NCI-H2171 treated with DMSO at 0.1 percent for 48 hours (cell line): ENCODE data around the gene NLGN2.
A peak's percentile ranks its signal among the peaks of the same experiment; 100 is the strongest.

ENCODE experiments used
- DNase-seq: peaks from one replicate; lab custom pipeline; 2025; lab: John Stamatoyannopoulos, UW

NLGN2 gene

GRCh38 chr17:7414837-7415236 lies 7.2 kb downstream of the NLGN2 start:
- DNase-seq: no peak

DNA sequence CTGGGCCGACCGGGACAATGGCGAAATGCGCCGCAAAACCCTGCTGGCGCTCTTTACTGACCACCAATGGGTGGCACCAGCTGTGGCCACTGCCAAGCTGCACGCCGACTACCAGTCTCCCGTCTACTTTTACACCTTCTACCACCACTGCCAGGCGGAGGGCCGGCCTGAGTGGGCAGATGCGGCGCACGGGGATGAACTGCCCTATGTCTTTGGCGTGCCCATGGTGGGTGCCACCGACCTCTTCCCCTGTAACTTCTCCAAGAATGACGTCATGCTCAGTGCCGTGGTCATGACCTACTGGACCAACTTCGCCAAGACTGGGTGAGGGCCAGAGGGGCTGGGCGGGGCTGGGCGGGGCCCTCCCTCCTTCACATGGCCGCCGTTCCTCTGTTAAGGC lies 8.1 kb downstream of the NLGN2 start:
- DNase-seq: no peak

GRCh38 chr17:7416323-7416722 lies 8.7 kb downstream of the NLGN2 start:
- DNase-seq: no peak

- no peak for DNase-seq
Measured at GRCh38 chr17:7417056-7417655, 9.5 kb downstream of the NLGN2 start.

DNA sequence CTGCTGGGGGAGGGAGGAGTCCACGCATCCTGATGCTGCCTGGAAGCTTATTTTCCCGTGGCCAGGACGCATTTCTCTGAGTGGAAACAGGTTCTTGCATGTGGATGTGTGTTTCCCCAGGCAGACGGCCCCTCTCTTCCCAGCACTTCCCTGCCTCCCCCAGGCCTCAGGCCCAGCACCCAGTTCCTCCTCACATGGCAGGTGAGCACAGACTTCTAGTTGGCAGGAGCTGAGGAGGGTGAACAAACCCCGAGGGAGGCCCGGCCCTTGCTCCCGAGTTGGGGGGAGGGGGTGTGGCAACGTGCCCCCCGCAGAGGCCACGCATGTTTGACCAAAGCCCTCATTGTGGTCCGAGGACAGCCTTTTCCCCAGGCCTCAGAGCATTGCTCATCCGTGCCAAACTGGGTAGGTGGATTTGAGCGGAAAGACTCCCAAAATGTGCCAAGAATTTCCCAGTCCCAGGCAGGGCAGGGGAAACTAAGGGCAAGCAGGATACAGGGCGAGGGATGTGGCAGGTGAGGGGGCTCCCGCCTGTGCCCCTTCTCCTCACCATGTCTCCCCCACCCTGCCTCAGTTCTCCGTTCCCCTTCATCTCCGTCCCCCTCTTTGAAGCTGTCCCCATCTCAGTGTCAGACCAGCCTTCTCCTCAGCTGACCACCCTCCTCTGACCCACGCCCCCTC lies 11.0 kb downstream of the NLGN2 start:
- no peak for DNase-seq

- DNase-seq: no peak
Measured at GRCh38 chr17:7419819-7420610, 12.4 kb downstream of the NLGN2 start, which contains the start of gene SPEM1. SPEM1 (plus strand) TSS chr17:7420324; CDS start chr17:7420385, 61 bp downstream.

- no peak for DNase-seq
Measured at GRCh38 chr17:7421186-7421585, 13.5 kb downstream of the NLGN2 start.

DNA sequence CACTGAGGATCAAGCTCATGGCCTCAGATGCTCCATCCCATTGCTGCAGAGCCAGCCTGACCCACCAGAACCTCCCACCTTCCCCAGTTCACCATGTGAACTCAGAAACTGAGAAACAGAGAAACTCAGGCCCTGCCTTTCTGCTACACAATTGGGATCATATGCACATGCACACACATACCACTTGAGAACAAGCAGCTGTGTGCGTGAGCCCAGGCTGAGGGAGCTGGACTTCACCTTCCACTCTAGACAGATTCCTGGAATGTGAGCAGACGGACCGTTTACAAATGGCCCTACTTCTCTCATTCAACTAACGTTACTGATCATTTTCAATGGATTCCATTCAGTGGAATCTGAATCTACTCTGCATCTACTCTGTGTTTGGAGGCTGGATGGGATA lies 16.0 kb downstream of the NLGN2 start:
- DNase-seq: no peak

DNA sequence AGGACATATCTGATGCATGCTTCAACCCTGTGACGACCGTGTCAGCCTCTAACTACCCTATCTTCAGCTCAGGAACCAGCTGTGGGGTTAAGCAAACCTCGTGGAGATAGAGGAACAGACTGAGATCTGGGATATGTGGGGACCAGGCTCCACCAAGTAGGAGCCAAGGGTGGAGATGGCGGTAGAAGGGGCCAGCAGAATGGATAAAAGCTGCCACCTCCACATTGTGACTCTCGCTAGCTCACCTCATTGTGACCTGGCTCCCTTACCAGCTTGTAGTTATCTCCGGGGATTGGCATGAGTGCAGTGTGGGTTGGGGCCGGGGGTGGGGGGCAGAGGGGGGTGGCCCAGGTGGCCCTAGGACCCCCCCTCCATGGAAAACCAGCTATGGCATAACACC lies 17.7 kb downstream of the NLGN2 start, which contains the start of gene SPEM2:
Gene SPEM2 (plus strand): TSS at position 301 of the 400 bp plus-strand sequence. CDS start 73 bp downstream, at position 374.
- no peak for DNase-seq

DNA sequence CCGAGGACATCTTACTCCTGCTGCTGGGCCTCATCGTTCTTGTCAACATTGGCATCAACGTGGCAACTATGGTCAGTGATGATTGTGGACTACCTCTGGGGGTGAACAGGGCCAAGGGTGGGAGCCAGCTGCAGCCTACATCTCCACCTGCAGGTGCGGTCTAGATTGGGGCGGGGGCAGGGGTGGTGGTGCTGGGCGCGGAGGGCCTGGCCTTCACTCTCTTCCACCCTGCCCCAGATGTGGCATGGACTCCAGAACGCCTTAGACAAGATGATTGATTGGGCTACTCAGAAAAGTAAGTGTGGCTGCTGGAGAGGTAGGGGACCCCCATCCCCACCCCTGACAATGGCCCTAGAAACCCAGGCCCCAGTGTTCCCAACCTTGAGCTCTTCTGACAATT lies 18.1 kb downstream of the NLGN2 start:
- DNase-seq: no peak

DNA sequence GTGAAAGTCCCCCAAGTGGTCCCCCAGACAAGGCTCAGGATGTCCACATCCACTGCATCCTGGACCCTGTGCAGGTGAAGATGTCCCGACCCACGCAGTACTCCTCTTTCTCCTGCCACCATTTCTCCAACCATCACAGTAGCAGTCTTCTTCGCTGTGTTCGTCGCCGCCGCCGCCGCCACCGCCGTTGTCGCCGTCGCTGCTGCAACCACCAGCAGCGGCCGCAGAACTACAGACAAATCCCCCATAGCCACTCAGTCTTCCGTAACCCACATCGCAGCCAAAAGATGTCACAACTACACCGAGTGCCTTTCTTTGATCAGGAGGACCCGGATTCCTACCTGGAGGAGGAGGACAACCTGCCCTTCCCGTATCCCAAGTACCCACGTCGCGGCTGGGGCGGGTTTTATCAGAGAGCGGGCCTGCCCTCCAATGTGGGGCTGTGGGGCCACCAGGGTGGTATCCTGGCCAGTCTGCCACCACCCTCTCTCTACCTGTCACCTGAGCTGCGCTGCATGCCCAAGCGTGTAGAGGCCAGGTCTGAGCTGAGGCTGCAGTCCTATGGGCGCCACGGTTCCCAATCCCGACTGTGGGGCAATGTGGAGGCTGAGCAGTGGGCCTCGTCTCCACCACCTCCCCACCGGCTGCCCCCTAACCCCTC lies 18.7 kb downstream of the NLGN2 start:
- no peak for DNase-seq

DNA sequence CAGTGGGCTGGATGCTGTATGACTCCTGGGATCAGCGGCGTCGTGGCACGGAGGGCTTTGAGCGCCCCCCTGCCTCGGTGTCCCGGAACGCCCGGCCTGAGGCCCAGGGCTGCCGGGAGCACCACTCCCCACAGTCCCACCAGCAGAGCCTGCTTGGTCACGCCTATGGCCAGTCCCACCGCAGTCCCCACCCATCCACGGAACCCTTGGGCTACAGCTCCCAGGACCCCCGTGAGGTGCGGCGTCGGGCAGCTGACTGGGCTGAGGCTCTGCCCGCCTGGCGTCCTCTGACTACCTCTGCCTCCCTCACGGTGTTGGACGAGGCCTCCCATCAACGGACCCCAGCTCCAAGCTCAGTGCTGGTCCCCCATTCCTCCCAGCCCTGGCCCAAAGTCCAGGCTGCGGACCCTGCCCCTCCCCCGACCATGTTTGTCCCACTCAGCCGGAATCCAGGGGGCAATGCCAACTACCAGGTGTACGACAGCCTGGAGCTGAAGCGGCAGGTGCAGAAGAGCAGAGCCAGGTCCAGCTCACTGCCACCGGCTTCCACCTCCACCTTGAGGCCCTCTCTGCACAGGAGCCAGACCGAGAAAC lies 19.3 kb downstream of the NLGN2 start:
- DNase-seq: no peak

GRCh38 chr17:7427549-7427948 lies 19.9 kb downstream of the NLGN2 start:
- DNase-seq: no peak

DNA sequence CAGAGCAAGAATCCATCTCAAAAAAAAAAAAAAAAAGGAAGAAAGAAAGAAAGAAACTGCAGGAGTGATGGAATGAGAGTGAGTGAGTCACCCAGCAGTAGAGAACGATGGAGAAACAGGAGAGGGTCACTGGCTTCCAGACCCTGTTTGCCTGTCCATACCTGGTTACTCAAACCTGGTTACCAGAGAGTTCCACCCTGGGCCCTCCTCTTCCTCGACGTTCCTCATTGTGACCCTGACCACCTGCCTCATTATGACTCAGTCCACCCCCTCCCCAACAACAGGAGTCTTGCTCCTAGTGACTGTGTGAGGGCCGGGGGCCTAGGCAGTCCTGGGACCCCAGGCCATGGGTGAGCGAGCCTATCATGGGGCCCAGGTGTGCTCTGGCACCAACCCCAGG lies 20.9 kb downstream of the NLGN2 start, which contains the start of gene SPEM3:
Gene SPEM3 (plus strand): TSS at position 301 of the 400 bp plus-strand sequence. CDS start 46 bp downstream, at position 347.
- DNase-seq: no peak

- DNase-seq: no peak
Measured at GRCh38 chr17:7429722-7430121, 22.1 kb downstream of the NLGN2 start.

DNA sequence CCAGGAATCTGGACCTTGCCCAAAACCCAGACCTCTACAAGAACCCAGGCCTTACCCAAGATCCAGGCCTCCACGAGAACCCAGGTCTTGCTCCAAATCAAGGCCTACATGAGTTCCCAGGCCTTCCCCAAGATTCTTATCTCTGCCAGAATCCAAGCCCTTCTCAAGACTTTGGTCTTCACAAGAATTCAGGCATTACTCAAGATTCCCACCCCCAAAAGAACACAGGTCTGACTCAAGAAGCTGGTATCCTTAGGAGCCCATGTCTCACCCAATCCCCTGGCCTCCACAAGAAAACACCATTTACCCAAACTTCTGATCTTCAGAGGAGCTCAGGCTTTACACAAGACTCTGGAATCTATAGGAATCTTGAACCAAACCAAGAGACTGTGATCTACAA lies 23.6 kb downstream of the NLGN2 start:
- no peak for DNase-seq

GRCh38 chr17:7432296-7432695 lies 24.7 kb downstream of the NLGN2 start:
- DNase-seq: no peak

- peak; percentile 37 for DNase-seq
Measured at GRCh38 chr17:7435676-7436555, 28.3 kb downstream of the NLGN2 start.

- peak; percentile 77 for DNase-seq
Measured at GRCh38 chr17:7436556-7437368, 29.1 kb downstream of the NLGN2 start.

DNA sequence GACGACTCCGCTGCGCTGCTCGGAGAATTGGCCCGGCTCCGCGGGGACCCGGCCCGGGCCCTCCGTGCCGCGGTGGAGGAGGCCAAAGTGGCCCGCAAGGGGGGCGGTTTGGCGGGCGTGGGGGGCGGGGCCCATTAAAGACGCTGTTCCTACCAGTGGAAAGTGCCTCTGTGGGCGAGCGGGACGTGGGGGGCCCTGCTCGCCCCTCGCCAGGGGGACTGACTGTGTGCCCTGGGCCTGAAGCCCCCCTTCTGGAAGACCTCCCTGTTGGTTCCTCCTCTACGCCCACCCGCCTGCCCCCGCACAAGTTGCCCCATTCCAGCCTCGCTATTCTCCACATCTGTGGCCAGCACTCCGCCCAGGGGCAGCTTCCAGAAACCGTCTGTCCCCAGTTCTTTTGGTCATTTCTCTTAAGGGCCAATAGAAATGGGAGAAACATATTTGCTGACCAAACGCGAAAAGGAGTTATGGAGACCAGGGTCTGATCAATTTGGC lies 29.8 kb downstream of the NLGN2 start:
- DNase-seq: no peak
